Thyroid gland (tissue), 4 donors: Measurements from ENCODE around the gene NBDY. TPM values are rescaled to one million over a fixed set of nuclear protein-coding genes. Genes with fewer than 3 reads are reported as not detected.
A peak's percentile ranks its signal among the peaks of the same experiment; 100 is the strongest.
"Not testable (repeated sequence)": the region's sequence is repeated elsewhere in the genome, so short reads cannot be mapped to it uniquely, and the experiment has no call there.

Experiments used
- DNase-seq, 2 donors: peaks; one replicate each; pipeline ENCODE4 v3.0.0-alpha.2; 2019
- H3K27ac ChIP-seq, 3 donors: fragments of 200-600 bp; sonication (generic); 1 replicate in 2 of 3; 2 replicates in 1 of 3; pipeline ENCODE4 v1.5.1; 2016 to 2019; ENCODE audit warnings: mild to moderate bottlenecking in 1 of 3, moderate library complexity in 1 of 3
- H3K27me3 ChIP-seq: fragments of 200-600 bp; sonication (generic); one replicate; pipeline ENCODE4 v1.5.1; 2019
- H3K36me3 ChIP-seq, 2 donors: fragments of 200-600 bp; sonication (generic); one replicate each; pipeline ENCODE4 v1.5.1; 2016 to 2019
- H3K4me1 ChIP-seq, 2 donors: fragments of 200-600 bp; sonication (generic); one replicate each; pipeline ENCODE4 v1.5.1; 2017 to 2019
- H3K4me3 ChIP-seq, 3 donors: fragments of 200-600 bp; sonication (generic); replicated peaks in 1 of 3; 1 replicate in 2 of 3; 2 replicates in 1 of 3; pipeline ENCODE4 v1.5.1; 2016; ENCODE audit warnings: mild to moderate bottlenecking in 1 of 3
- H3K9me3 ChIP-seq: fragments of 200-600 bp; sonication (generic); one replicate; pipeline ENCODE4 v1.5.1; 2017
- POLR2A ChIP-seq, 2 donors: fragments of 450-650 bp; IDR thresholded peaks; one replicate each; pipeline ENCODE4 v1.6.1; 2017; ENCODE audit warnings: antibody characterized with exemption in 2 of 2, mild to moderate bottlenecking in 2 of 2, moderate library complexity in 1 of 2
- WGBS, 2 donors: methylation state at CpG; one replicate each; pipeline ENCODE4 v1.1.5; 2017; 5-methylcytosine and 5-hydroxymethylcytosine counted together
- intact Hi-C: fragments of 100-400 bp; cut with DNase I; formaldehyde crosslinking; loops from one replicate; pipeline ENCODE4 v1.15.1; 2023
- total RNA-seq, 4 donors: library from RNA; depleted of rRNA; stranded (reverse); fragments of >200 nt; gene quantifications; one replicate each; pipeline ENCODE4 v1.2.3, GENCODE V29; 2016
- TF ChIP-seq, protein P1 (sequence below), 6 experiments: fragments of 200-600 bp in 3 of 6; fragments of 450-650 bp in 3 of 6; sonication (generic) in 3 of 6; IDR thresholded peaks; one replicate each; pipeline ENCODE4 v1.5.1; 2016 to 2019; ENCODE audit warnings: antibody characterized with exemption in 6 of 6, mild to moderate bottlenecking in 2 of 6, inconsistent platforms in 1 of 6, moderate library complexity in 1 of 6

NBDY gene, protein sequence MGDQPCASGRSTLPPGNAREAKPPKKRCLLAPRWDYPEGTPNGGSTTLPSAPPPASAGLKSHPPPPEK
- total RNA-seq = 10 to 100 TPM; 14.7 to 35.7 (median 17.2) TPM

DNA sequence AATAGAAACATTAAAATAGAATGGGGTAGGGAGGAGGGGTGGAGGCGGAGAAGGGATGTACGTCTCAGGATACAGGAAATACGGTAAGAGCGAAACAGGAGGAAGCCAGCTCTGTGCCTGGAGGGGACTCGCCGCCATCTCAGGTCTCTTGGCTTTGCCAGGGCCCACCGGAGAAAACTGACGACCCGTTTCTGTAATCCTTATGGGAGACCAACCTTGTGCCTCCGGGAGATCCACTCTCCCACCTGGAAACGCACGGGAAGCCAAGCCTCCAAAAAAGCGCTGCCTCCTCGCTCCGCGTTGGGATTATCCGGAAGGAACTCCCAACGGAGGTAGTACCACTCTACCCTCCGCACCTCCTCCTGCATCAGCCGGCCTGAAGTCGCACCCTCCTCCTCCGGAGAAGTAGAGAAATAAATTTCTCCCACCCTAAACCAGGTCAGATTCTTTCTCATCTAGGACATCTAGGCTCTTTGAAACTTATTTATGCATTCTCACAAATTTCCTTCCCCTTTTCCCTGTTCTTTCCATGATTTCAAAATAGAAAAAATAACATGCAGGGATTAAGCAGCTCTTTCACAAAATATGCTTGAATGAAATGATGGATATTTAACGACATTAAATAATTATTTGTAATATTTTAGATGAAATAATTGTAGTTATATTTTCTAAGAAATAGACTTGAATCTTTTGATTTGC is at the start of gene NBDY:
Gene NBDY (plus strand): TSS at position 92 of the 699 bp plus-strand sequence. CDS start 111 bp downstream, at position 203.
- Histone ChIP-seq H3K36me3 (no peaks in the 10 kb centered on the region), H3K4me3 (peak within 1 kb of the TSS in 2 of 3 donors; percentile 33 to 53), H3K9me3 (no peaks in the 10 kb centered on the region), H3K27me3 (no peaks in the 10 kb centered on the region), H3K27ac (peak within 1 kb of the TSS; percentile 69 to 79 (median 73)), H3K4me1 (no peaks in the 10 kb centered on the region)
- peak in 1 of 2 donors; percentile 68 for TF ChIP-seq POLR2A (IDR thresholded peaks at IDR 0.05)
- TF ChIP-seq, protein P1, sequence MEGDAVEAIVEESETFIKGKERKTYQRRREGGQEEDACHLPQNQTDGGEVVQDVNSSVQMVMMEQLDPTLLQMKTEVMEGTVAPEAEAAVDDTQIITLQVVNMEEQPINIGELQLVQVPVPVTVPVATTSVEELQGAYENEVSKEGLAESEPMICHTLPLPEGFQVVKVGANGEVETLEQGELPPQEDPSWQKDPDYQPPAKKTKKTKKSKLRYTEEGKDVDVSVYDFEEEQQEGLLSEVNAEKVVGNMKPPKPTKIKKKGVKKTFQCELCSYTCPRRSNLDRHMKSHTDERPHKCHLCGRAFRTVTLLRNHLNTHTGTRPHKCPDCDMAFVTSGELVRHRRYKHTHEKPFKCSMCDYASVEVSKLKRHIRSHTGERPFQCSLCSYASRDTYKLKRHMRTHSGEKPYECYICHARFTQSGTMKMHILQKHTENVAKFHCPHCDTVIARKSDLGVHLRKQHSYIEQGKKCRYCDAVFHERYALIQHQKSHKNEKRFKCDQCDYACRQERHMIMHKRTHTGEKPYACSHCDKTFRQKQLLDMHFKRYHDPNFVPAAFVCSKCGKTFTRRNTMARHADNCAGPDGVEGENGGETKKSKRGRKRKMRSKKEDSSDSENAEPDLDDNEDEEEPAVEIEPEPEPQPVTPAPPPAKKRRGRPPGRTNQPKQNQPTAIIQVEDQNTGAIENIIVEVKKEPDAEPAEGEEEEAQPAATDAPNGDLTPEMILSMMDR (IDR thresholded peaks at IDR 0.05) = no peak
- intact Hi-C loops = no loop called here
- peak; percentile 44 for DNase-seq
- 0% methylated on average over 19 to 21 of the region's 23 CpGs for WGBS, 2 donors

DNA sequence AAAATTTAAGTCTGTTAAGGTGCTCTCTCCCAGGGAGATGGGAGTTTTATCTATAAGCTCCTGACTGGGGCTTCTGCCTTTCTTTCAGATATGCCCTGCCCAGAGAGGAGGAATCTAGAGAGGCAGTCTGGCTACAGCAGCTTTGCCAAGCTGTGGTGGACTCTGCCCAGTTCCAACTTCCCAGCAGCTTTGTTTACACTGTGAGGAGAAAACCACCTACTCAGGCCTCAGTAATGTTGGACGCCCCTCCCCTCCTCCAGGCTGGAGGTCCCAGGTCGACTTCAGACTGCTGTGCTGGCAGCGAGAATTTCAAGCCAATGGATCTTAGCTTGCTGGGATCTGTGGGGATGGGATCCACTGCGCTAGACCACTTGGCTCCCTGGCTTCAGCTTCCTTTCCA is 24.5 kb upstream of the NBDY start:
- WGBS, 2 donors = 73% methylated on average over 3 of the region's 4 CpGs; no CpG with 5 or more reads in 1 of the 2 donors
- DNase-seq = not testable (repeated sequence)

DNA sequence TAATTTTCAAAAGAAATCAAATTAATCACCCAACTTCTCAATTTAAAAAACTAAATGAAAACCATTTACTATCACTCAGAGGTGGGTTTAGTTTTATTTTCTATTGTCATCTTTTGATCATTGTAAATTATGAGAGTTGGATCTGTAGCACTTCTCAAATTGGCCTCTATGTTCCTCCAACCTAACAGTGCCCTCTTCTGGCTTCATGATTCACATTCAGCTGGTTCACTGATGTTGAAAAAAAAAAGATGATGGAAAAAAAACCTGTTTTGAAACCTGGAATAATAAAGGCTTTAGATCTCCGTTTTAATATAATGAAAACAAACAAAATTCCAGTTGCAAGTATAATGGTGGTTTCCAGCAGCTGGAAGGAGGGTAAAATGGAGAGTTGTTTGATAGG is 2.4 kb upstream of the NBDY start:
- WGBS, 2 donors = 0% methylated on average over 1 of the region's 1 CpG

More for the DNA sequence above, 24.5 kb upstream of the NBDY start:
- H3K4me3 ChIP-seq, H3K27me3 ChIP-seq, H3K27ac ChIP-seq, H3K36me3 ChIP-seq, H3K9me3 ChIP-seq, intact Hi-C loops, H3K4me1 ChIP-seq: not testable (repeated sequence)

DNA sequence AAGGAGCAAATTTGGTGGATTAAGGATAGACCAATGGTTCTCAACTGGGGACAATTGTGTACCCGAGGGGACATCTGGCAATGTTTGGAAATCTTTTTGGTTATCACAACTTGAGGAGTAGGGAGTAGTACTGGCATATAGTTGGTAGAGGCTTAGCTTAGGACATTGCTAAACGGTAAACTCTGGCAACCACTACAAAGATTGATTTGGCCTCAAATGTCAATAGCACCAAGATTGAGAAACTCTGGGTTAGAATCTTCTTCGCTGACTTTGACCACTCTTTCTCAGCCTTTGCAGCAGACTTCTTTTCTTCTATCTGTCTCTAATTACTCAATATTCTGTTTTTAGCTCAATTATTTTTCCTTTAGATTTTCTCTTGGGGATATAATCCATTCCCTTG is 1.5 kb upstream of the NBDY start:
- TF ChIP-seq, protein P1 (IDR thresholded peaks at IDR 0.05) = no peak
- no peak for TF ChIP-seq POLR2A (IDR thresholded peaks at IDR 0.05)
- no peaks in the 10 kb centered on the region for H3K9me3 ChIP-seq
- no peak overlapping the region for H3K4me3 ChIP-seq
- DNase-seq = no peak
- H3K27me3 ChIP-seq = no peaks in the 10 kb centered on the region
- intact Hi-C loops = no loop called here
- H3K27ac ChIP-seq = no peak overlapping the region
- no peaks in the 10 kb centered on the region for H3K36me3 ChIP-seq
- no peaks in the 10 kb centered on the region for H3K4me1 ChIP-seq
- WGBS, 2 donors = 80 to 93% methylated on average over 3 of the region's 3 CpGs

More for the DNA sequence above, 2.4 kb upstream of the NBDY start:
- Histone ChIP-seq H3K4me1 (no peaks in the 10 kb centered on the region), H3K36me3 (no peaks in the 10 kb centered on the region), H3K27ac (no peak overlapping the region), H3K27me3 (no peaks in the 10 kb centered on the region), H3K9me3 (no peaks in the 10 kb centered on the region), H3K4me3 (no peak overlapping the region)
- intact Hi-C loops = no loop called here
- TF ChIP-seq POLR2A (IDR thresholded peaks at IDR 0.05) = no peak
- TF ChIP-seq, protein P1 (IDR thresholded peaks at IDR 0.05) = peak in 5 of 6 experiments; percentile 29 to 60 (median 50)
- DNase-seq = no peak

DNA sequence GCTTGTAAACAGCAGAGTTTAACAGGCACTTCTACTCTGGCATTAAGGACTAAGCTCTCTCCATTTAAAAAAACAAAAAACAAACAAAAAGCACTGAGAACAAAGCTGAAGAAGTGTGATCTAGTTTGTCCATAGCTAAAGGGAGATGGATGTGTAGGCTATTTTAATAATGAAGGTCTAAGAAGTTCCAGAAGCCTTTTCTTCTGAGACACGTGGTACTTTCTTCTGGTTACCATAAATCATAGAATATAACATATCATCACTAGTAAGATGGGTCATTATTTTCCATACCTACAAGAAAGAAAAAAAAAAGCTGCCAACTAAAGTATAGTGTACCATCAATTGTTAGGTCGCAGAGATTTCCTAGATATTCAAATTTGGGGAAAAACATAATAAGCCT is 722 bp upstream of the NBDY start:
- Histone ChIP-seq H3K36me3 (no peaks in the 10 kb centered on the region), H3K9me3 (no peaks in the 10 kb centered on the region), H3K4me1 (no peaks in the 10 kb centered on the region), H3K4me3 (no peak overlapping the region), H3K27ac (no peak overlapping the region), H3K27me3 (no peaks in the 10 kb centered on the region)
- intact Hi-C loops = no loop called here
- DNase-seq = no peak
- TF ChIP-seq, protein P1 (IDR thresholded peaks at IDR 0.05) = no peak
- no peak for TF ChIP-seq POLR2A (IDR thresholded peaks at IDR 0.05)
- 25 to 29% methylated on average over 2 of the region's 2 CpGs for WGBS, 2 donors
